DMS 273 treated with DMSO at 0.1 percent for 48 hours (cell line): ENCODE data around the gene FNTB.

ENCODE experiments used
- DNase-seq: peaks from one replicate; lab custom pipeline; 2025; lab: John Stamatoyannopoulos, UW

Gene FNTB

GRCh38 chr14:64952598-64953309 is 33.9 kb upstream of the FNTB start:
- DNase-seq: no peak

- DNase-seq: no peak
Measured at GRCh38 chr14:64953310-64953654, 33.4 kb upstream of the FNTB start.

- DNase-seq: no peak
Measured at GRCh38 chr14:64953661-64954060, 33.0 kb upstream of the FNTB start.

- DNase-seq: no peak
Measured at GRCh38 chr14:64954491-64955240, 32.0 kb upstream of the FNTB start.

- no peak for DNase-seq
Measured at GRCh38 chr14:64955297-64955696, 31.4 kb upstream of the FNTB start.

- DNase-seq: no peak
Measured at GRCh38 chr14:64956697-64957406, 29.8 kb upstream of the FNTB start.

- DNase-seq: no peak
Measured at GRCh38 chr14:64958201-64958600, 28.5 kb upstream of the FNTB start.

GRCh38 chr14:64958743-64959142 is 28.0 kb upstream of the FNTB start:
- DNase-seq: no peak

- DNase-seq: peak; percentile 47
Measured at GRCh38 chr14:64960762-64961276, 25.9 kb upstream of the FNTB start.

- DNase-seq: no peak
Measured at GRCh38 chr14:64963611-64964010, 23.1 kb upstream of the FNTB start.

- no peak for DNase-seq
Measured at GRCh38 chr14:64965356-64966000, 21.2 kb upstream of the FNTB start.

- DNase-seq: no peak
Measured at GRCh38 chr14:64966976-64967375, 19.7 kb upstream of the FNTB start.

GRCh38 chr14:64968167-64968566 is 18.5 kb upstream of the FNTB start:
- DNase-seq: peak; percentile 26

GRCh38 chr14:64968651-64969050 is 18.0 kb upstream of the FNTB start:
- DNase-seq: no peak

GRCh38 chr14:64970041-64970440 is 16.7 kb upstream of the FNTB start:
- DNase-seq: no peak

GRCh38 chr14:64970776-64971477 is 15.8 kb upstream of the FNTB start:
- no peak for DNase-seq

- DNase-seq: no peak
Measured at GRCh38 chr14:64971491-64971942, 15.2 kb upstream of the FNTB start.

GRCh38 chr14:64971943-64972791 is 14.5 kb upstream of the FNTB start, which contains the start of gene RAB15:
TSS of gene RAB15 (minus strand) at chr14:64972336. CDS start at chr14:64972076, 260 bp downstream.
- peak; percentile 6 for DNase-seq

- no peak for DNase-seq
Measured at GRCh38 chr14:64973026-64973442, 13.7 kb upstream of the FNTB start.

GRCh38 chr14:64973826-64974225 is 12.9 kb upstream of the FNTB start:
- DNase-seq: no peak
